Activated CD4-positive, alpha-beta T cell treated with anti-CD3 and anti-CD28 coated beads, Interleukin-2, amount 10 ng/mL, durations not matched to agents 7 days and 5 days (primary cell): ENCODE measurements around the gene CHRM4. TPM values are rescaled to one million over a fixed set of nuclear protein-coding genes. Genes with fewer than 3 reads are reported as not detected.

Experiments
- CTCF ChIA-PET: fragments of 350-600 bp; sonication (Branson Sonifier 250); formaldehyde crosslinking; loops from one replicate; lab custom pipeline; 2021; ENCODE audit warnings: antibody characterized with exemption; lab: Charles Lee
- POLR2A ChIA-PET: fragments of 350-600 bp; sonication (Branson Sonifier 250); formaldehyde crosslinking; loops from one replicate; lab custom pipeline; 2021; ENCODE audit warnings: antibody characterized with exemption; lab: Charles Lee
- DNase-seq: peaks from one replicate; pipeline ENCODE4 v3.0.0-alpha.2; 2020
- H3K27ac Mint-ChIP-seq: one replicate; pipeline ENCODE4 v1.8.0; 2021; ENCODE audit warnings: mild to moderate bottlenecking, moderate library complexity, mixed read lengths
- H3K27me3 Mint-ChIP-seq: one replicate; pipeline ENCODE4 v1.8.0; 2021; ENCODE audit warnings: mixed read lengths
- H3K36me3 Mint-ChIP-seq: one replicate; pipeline ENCODE4 v1.8.0; 2021; ENCODE audit warnings: low read depth, mixed read lengths
- H3K4me1 Mint-ChIP-seq: one replicate; pipeline ENCODE4 v1.8.0; 2021; ENCODE audit warnings: mixed read lengths
- H3K4me3 Mint-ChIP-seq: one replicate; pipeline ENCODE4 v1.8.0; 2021; ENCODE audit warnings: mild to moderate bottlenecking, moderate library complexity, mixed read lengths
- H3K9me3 Mint-ChIP-seq: one replicate; pipeline ENCODE4 v1.8.0; 2021; ENCODE audit warnings: mixed read lengths
- total RNA-seq, 2 experiments: library from RNA; stranded (reverse); gene quantifications; one replicate each; pipeline ENCODE4 v1.2.3, GENCODE V29; 2021

CHRM4 gene
- total RNA-seq, 2 experiments from 2014 or later: 0.12 to 0.31 TPM

DNA sequence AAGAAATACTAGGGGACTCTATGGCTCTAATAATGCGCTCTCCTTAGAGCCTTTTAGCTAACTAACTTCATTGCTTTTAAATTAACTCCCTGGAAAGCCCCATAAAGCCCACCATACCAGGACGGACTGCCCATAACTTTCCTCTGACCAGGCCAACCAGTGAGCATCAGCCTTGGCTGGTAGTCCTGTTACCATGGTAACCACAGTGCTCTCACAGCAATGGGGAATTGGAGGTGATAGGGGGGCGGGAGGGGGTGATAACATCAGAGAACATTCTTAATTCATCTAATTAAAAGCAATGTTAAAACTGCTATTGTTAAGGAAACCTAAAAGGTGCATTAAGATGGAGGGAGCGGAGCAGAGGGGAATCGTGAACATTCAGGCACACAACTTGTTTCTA lies 27.2 kb upstream of the CHRM4 start:
- Mint-ChIP-seq H3K9me3 (no peaks in the 10 kb centered on the region), H3K27me3 (no peaks in the 10 kb centered on the region), H3K4me3 (no peak overlapping the region), H3K36me3 (peaks cover 28% of the 10 kb centered on the region), H3K27ac (no peak overlapping the region), H3K4me1 (peaks cover 15% of the 10 kb centered on the region)
- ChIA-PET CTCF (interaction anchor here (0.7 to 1.6 kb wide), 3 partner anchors 9 to 13 kb away, joined by 3 read pairs; no protein-coding TSS in a partner anchor), POLR2A (no interaction called here)
- DNase-seq: no peak

DNA sequence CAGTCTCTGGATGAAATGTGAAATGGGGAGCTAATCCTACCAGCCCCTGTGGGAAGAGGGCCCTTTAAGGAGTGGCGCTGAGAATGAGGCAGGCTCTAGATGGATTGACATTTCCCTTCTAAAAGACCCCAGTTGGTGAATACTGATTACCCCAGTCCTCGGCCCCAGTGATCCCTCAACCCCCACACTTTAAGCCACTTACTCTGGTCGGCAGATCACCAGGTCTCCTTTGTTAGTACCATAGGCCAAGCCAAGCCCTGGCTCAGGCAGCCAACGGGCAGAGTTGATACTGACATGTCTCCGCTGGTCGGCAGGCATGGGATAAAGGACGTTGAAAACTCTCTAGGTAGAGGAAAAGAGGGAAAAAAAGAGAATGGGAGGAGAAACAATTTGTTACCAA lies 26.1 kb upstream of the CHRM4 start:
- Mint-ChIP-seq H3K9me3 (no peaks in the 10 kb centered on the region), H3K4me1 (peaks cover 15% of the 10 kb centered on the region), H3K27me3 (no peaks in the 10 kb centered on the region), H3K36me3 (peaks cover 33% of the 10 kb centered on the region), H3K4me3 (no peak overlapping the region), H3K27ac (no peak overlapping the region)
- POLR2A ChIA-PET: no interaction called here
- DNase-seq: no peak
- CTCF ChIA-PET: interaction anchor here (1.0 to 1.1 kb wide), 2 partner anchors 23 to 66 kb away, joined by 4 read pairs; no protein-coding TSS in a partner anchor

GRCh38 chr11:46414879-46415278 lies 23.3 kb upstream of the CHRM4 start:
- no peak overlapping the region for H3K4me3 Mint-ChIP-seq
- CTCF ChIA-PET: interaction anchor here (0.8 to 1.3 kb wide), 4 partner anchors 17 to 63 kb away, joined by 3 to 4 read pairs (median 3); no protein-coding TSS in a partner anchor
- H3K36me3 Mint-ChIP-seq: peaks cover 33% of the 10 kb centered on the region
- H3K9me3 Mint-ChIP-seq: no peaks in the 10 kb centered on the region
- POLR2A ChIA-PET: interaction anchor here (0.6 kb wide), 1 partner anchor 790 kb away, joined by 5 read pairs; no protein-coding TSS in a partner anchor
- DNase-seq: no peak
- H3K27me3 Mint-ChIP-seq: no peaks in the 10 kb centered on the region
- H3K27ac Mint-ChIP-seq: peak overlapping the region; percentile 39
- peaks cover 15% of the 10 kb centered on the region for H3K4me1 Mint-ChIP-seq

- H3K27me3 Mint-ChIP-seq: no peaks in the 10 kb centered on the region
- peaks cover 35% of the 10 kb centered on the region for H3K36me3 Mint-ChIP-seq
- no peaks in the 10 kb centered on the region for H3K9me3 Mint-ChIP-seq
- peaks cover 15% of the 10 kb centered on the region for H3K4me1 Mint-ChIP-seq
- CTCF ChIA-PET: interaction anchor here (1.0 to 1.3 kb wide), 3 partner anchors 17 to 62 kb away, joined by 3 read pairs; no protein-coding TSS in a partner anchor
- POLR2A ChIA-PET: no interaction called here
- H3K4me3 Mint-ChIP-seq: no peak overlapping the region
- no peak for DNase-seq
- H3K27ac Mint-ChIP-seq: peak overlapping the region; percentile 39
Observed at GRCh38 chr11:46414466-46414796, 22.9 kb upstream of the CHRM4 start.

DNA sequence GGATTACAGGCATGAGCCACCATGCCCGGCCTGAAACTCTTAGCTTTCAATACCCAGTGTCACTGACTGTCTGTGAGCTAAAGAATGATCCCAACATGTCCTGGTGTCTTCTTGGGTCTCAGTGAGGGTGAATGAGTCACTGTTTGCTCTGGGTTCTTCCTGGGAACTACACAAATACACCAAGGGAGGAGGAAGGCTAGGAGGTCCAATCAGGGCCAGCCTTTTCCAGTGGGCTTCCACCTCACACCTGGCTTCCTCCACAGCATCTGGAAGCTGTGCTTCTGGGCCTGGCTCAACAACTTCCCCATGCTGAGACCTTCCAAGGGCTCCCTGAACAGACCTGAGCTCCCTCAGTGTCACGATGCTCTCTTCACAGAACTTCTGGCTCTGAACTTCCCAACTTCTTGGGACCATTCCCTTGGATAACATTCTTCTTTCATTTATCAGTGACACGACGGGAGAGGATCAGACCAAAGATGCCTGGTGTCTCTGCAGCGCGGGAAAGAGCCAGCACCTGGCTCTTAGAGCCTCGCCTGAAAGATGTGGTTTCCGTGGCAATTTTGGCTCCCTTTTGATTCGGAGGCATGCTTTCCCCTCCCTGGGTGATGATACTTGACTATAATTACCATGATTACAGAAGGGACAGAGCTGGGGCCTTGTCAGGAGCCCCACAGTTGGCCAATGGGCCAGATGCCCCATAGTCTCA lies 22.3 kb upstream of the CHRM4 start:
- peaks cover 35% of the 10 kb centered on the region for H3K36me3 Mint-ChIP-seq
- peak overlapping the region; percentile 19 for H3K27ac Mint-ChIP-seq
- H3K4me3 Mint-ChIP-seq: no peak overlapping the region
- ChIA-PET CTCF (interaction anchor here (0.9 to 1.2 kb wide), 4 partner anchors 17 to 63 kb away, joined by 3 to 4 read pairs (median 3); no protein-coding TSS in a partner anchor), POLR2A (no interaction called here)
- H3K27me3 Mint-ChIP-seq: no peaks in the 10 kb centered on the region
- H3K4me1 Mint-ChIP-seq: peaks cover 15% of the 10 kb centered on the region
- no peaks in the 10 kb centered on the region for H3K9me3 Mint-ChIP-seq
- peak; percentile 19 for DNase-seq

DNA sequence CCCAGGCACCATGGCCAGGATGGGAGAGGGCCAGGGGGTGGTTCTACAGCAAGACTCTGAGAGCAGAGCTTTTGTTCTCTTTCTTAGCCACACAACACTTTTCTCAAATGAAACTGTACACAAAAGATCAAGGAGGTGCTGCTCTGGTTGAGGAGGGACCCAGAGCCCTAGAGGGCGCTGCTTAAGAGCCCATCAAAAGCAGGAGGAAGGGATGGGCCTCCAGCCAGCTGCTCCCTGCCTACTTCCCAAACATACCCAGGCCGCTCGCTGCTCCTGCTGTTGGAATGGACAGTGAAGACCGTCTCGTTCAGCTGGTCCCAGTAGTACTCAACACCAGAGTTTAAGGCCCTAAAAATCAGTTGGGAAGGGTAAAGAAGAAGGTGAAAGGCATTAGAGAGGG lies 18.4 kb upstream of the CHRM4 start:
- Mint-ChIP-seq H3K27ac (no peak overlapping the region), H3K36me3 (peaks cover 26% of the 10 kb centered on the region)
- CTCF ChIA-PET: interaction anchor here (1.2 to 1.7 kb wide), 2 partner anchors 10 to 18 kb away, joined by 3 to 6 read pairs; partner anchors contain the start of gene CHRM4

DNA sequence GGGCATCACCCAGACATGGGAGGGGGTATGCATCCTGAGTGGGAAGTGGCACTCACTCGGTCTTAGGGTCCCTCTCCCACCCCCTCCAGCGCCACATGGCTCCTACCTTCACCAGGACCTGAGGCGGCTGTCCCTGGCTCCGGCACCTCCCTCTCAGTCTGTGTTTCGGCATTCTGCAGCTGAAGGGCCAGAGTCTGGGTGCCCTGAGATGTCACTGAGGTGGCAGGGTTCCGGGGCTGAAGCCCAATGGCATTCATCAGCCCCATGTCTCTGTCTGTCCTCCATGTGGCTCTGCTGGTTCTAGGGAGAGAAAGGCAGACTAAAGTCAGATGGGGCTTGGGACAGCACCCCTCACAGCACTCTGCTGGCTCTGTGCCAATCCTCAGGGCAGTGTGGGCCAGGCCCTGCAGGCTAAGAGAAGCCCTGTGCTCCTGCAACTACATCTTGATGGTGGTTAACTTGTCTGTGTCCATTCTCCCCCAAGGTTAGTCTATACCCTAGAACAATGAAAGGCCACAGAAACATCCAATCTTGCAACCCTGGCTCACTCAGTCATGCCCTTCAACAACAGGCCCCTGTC lies 16.9 kb upstream of the CHRM4 start:
- no peak overlapping the region for H3K27ac Mint-ChIP-seq
- no peak overlapping the region for H3K4me3 Mint-ChIP-seq
- H3K9me3 Mint-ChIP-seq: no peaks in the 10 kb centered on the region
- H3K27me3 Mint-ChIP-seq: no peaks in the 10 kb centered on the region
- ChIA-PET CTCF (interaction anchor here (0.8 to 1.7 kb wide), 3 partner anchors 11 to 20 kb away, joined by 3 to 4 read pairs (median 3); no protein-coding TSS in a partner anchor), POLR2A (no interaction called here)
- no peaks in the 10 kb centered on the region for H3K4me1 Mint-ChIP-seq
- no peak for DNase-seq
- peaks cover 19% of the 10 kb centered on the region for H3K36me3 Mint-ChIP-seq

More for the DNA sequence above, 18.4 kb upstream of the CHRM4 start:
- H3K9me3 Mint-ChIP-seq: no peaks in the 10 kb centered on the region
- no peak for DNase-seq
- no peaks in the 10 kb centered on the region for H3K27me3 Mint-ChIP-seq
- H3K4me1 Mint-ChIP-seq: peaks cover 11% of the 10 kb centered on the region
- no peak overlapping the region for H3K4me3 Mint-ChIP-seq
- POLR2A ChIA-PET: no interaction called here

GRCh38 chr11:46407635-46408034 lies 16.1 kb upstream of the CHRM4 start:
- no peak for DNase-seq
- peaks cover 17% of the 10 kb centered on the region for H3K36me3 Mint-ChIP-seq
- no peaks in the 10 kb centered on the region for H3K9me3 Mint-ChIP-seq
- ChIA-PET CTCF (interaction anchor here (0.8 to 1.7 kb wide), 3 partner anchors 12 to 19 kb away, joined by 3 to 4 read pairs (median 3); no protein-coding TSS in a partner anchor), POLR2A (no interaction called here)
- H3K4me3 Mint-ChIP-seq: no peak overlapping the region
- no peaks in the 10 kb centered on the region for H3K4me1 Mint-ChIP-seq
- H3K27me3 Mint-ChIP-seq: no peaks in the 10 kb centered on the region
- no peak overlapping the region for H3K27ac Mint-ChIP-seq

GRCh38 chr11:46404476-46405017 lies 13.0 kb upstream of the CHRM4 start:
- CTCF ChIA-PET: interaction anchor here (0.8 kb wide), 1 partner anchor 37 kb away, joined by 3 read pairs; no protein-coding TSS in a partner anchor
- no peak for DNase-seq
- POLR2A ChIA-PET: interaction anchor here (0.6 kb wide), 2 partner anchors 73 to 76 kb away, joined by 3 to 4 read pairs; no protein-coding TSS in a partner anchor
- no peaks in the 10 kb centered on the region for H3K9me3 Mint-ChIP-seq
- no peaks in the 10 kb centered on the region for H3K27me3 Mint-ChIP-seq
- H3K36me3 Mint-ChIP-seq: peaks cover 9% of the 10 kb centered on the region
- no peaks in the 10 kb centered on the region for H3K4me1 Mint-ChIP-seq
- no peak overlapping the region for H3K27ac Mint-ChIP-seq
- H3K4me3 Mint-ChIP-seq: no peak overlapping the region

DNA sequence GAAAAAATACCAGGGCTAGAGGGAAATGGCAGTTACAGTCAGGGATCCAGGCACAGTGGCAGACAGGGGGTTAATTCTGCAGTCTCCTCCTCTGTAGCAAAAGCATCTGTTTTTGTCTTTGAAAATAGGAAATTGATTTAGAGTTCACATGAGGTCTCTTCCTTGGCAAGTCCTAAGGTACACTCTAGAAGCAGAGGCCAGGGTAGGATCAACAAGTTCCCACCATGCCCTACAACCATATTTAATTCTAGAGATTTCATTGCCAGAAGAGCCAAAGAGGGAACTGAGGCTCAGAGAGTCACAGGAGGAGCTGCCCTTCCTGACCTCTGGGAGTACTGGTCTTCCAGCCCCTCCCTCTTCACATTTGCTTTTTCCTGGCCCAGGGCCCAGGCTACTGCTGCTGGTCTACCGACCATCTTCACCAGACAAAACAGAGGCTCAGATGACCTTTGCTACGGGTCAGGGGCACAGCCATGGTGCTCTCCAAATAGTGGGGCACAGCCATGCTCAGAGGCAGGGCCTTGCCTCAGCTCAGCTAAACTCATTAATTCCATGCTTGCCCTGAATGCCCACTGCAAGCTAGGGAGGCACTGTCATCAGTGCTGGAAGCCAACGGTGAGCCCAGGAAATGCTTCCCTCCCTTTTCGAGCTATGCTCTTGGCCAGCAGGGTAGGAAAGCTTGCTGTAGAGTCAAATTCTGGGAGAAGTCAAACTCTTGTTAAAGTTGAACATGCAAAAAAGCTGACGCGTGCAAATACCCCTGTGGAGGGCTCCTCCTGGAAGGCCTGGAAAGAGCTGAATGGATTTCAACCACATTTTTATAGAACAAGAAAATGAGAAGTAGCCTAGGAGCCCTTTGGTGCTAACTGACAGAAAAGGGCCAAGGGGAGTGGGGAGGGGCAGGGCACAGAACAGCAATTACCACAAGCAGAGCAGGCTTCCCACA lies 11.7 kb upstream of the CHRM4 start:
- H3K4me3 Mint-ChIP-seq: no peak overlapping the region
- H3K36me3 Mint-ChIP-seq: peaks cover 9% of the 10 kb centered on the region
- POLR2A ChIA-PET: interaction anchor here (0.6 kb wide), 1 partner anchor 77 kb away, joined by 4 read pairs; no protein-coding TSS in a partner anchor
- CTCF ChIA-PET: interaction anchor here (0.7 to 2.3 kb wide), 2 partner anchors 11 to 56 kb away, joined by 3 to 10 read pairs; partner anchors contain the start of genes CHRM4 and DGKZ
- no peak overlapping the region for H3K27ac Mint-ChIP-seq
- no peaks in the 10 kb centered on the region for H3K4me1 Mint-ChIP-seq
- H3K9me3 Mint-ChIP-seq: no peaks in the 10 kb centered on the region
- no peaks in the 10 kb centered on the region for H3K27me3 Mint-ChIP-seq
- no peak for DNase-seq

- no peaks in the 10 kb centered on the region for H3K9me3 Mint-ChIP-seq
- peak overlapping the region; percentile 69 for H3K27ac Mint-ChIP-seq
- CTCF ChIA-PET: interaction anchor here (1.4 kb wide), 1 partner anchor 18 kb away, joined by 3 read pairs; no protein-coding TSS in a partner anchor
Observed at GRCh38 chr11:46397526-46397925, 6.0 kb upstream of the CHRM4 start.

More at GRCh38 chr11:46397526-46397925, 6.0 kb upstream of the CHRM4 start:
- Mint-ChIP-seq H3K4me1 (peaks cover 7% of the 10 kb centered on the region), H3K36me3 (peaks cover 13% of the 10 kb centered on the region), H3K4me3 (no peak overlapping the region), H3K27me3 (peaks cover 14% of the 10 kb centered on the region)
- DNase-seq: no peak
- POLR2A ChIA-PET: no interaction called here
